Transverse colon (tissue), 4 donors: ENCODE results near the gene RXRG.

Source experiments
- POLR2A ChIP-seq: fragments of 450-650 bp; IDR thresholded peaks from one replicate; pipeline ENCODE4 v1.6.1; 2016; ENCODE audit warnings: antibody characterized with exemption, mild to moderate bottlenecking, moderate library complexity
- POLR2AphosphoS5 ChIP-seq, 3 donors: sonication (generic); formaldehyde crosslinking; IDR thresholded peaks; one replicate each; pipeline ENCODE4 v1.6.1; 2016; ENCODE audit warnings: antibody characterized with exemption in 3 of 3
- TF ChIP-seq, protein P1 (sequence below), 5 experiments: fragments of 200-600 bp in 3 of 5; fragments of 450-650 bp in 2 of 5; sonication (generic) in 3 of 5; IDR thresholded peaks; 1 replicate in 2 of 5; 2 replicates in 3 of 5; pipeline ENCODE4 v1.5.1; 2016 to 2017; ENCODE audit warnings: antibody characterized with exemption in 5 of 5, inconsistent platforms in 3 of 5, mild to moderate bottlenecking in 2 of 5, moderate library complexity in 1 of 5

DNA sequence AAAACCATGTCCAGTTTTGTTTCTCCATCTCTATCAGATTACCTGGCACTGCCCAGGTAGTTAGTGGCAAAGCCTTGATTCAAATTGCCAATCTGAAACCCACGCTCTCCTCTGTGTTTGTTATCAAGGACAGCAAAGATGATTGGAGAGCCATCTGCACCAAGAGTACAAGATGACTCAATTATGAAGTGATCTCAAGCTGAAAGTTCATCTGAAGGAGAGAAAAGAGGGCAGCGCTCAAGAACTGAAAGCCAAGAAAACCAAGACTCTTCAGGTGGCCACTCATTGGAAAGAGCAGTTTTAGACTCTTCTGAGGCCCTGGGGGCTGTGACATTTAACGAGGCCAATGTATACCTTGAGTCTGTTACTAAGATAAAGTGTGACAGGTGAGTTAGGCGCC, 13.8 kb downstream of the RXRG start:
- TF ChIP-seq, protein P1, sequence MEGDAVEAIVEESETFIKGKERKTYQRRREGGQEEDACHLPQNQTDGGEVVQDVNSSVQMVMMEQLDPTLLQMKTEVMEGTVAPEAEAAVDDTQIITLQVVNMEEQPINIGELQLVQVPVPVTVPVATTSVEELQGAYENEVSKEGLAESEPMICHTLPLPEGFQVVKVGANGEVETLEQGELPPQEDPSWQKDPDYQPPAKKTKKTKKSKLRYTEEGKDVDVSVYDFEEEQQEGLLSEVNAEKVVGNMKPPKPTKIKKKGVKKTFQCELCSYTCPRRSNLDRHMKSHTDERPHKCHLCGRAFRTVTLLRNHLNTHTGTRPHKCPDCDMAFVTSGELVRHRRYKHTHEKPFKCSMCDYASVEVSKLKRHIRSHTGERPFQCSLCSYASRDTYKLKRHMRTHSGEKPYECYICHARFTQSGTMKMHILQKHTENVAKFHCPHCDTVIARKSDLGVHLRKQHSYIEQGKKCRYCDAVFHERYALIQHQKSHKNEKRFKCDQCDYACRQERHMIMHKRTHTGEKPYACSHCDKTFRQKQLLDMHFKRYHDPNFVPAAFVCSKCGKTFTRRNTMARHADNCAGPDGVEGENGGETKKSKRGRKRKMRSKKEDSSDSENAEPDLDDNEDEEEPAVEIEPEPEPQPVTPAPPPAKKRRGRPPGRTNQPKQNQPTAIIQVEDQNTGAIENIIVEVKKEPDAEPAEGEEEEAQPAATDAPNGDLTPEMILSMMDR (IDR thresholded peaks at IDR 0.05), result no peak
- TF ChIP-seq POLR2A, result no peak
- TF ChIP-seq POLR2AphosphoS5 (IDR thresholded peaks at IDR 0.05), result no peak
